ENCODE measurements around the gene GRM4. TPM values are rescaled to one million over a fixed set of nuclear protein-coding genes. Genes with fewer than 3 reads are reported as not detected.
"Not testable (repeated sequence)": the region's sequence is repeated elsewhere in the genome, so short reads cannot be mapped to it uniquely, and the experiment has no call there.

GRM4 gene
- total RNA-seq, result not detected
- long read RNA-seq, result 0 reads

- ATAC-seq (no peak), DNase-seq (ENCODE audit: missing footprints) (no peak)
- intact Hi-C loops (cut with DNase I), result loop anchor here (10.0 kb wide), 1 partner anchor 261 kb away; no protein-coding TSS in a partner anchor
Observed at GRCh38 chr6:34146021-34146782, at the start of gene GRM4. GRM4 (minus strand) TSS chr6:34146087; CDS start chr6:34133496, 12,591 bp downstream.

DNA sequence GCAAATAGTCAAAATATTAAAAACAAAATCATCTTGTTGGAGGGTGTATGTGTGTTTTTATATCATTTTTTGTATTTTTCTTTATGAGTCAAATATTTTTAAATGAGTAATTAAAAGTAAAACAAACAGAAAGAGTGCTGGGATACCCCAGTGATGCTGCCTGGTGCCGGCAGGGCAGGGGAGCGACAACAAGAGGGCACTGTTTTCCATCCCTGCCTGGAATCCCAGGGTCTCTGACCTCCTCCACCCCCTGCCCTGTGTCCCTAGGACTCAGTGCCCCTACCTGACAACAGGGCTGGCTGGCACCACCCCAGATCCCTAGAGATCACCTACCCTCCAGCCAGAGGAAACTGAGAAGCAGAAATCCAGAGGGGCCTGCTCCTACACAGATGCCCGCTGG is 48.9 kb upstream of the GRM4 start:
- no peak for ATAC-seq
- no peak for DNase-seq (ENCODE audit: missing footprints)
- intact Hi-C loops (cut with DNase I), result loop anchor here (10.0 kb wide), 1 partner anchor 410 kb away; no protein-coding TSS in a partner anchor

- intact Hi-C loops (cut with DNase I), result loop anchor here (10.0 kb wide), 1 partner anchor 414 kb away; no protein-coding TSS in a partner anchor
- no peak for ATAC-seq
Observed at GRCh38 chr6:34190504-34191122, 44.7 kb upstream of the GRM4 start.

GRCh38 chr6:34189806-34190503 is 44.1 kb upstream of the GRM4 start:
- intact Hi-C loops (cut with DNase I), result loop anchor here (10.0 kb wide), 1 partner anchor 415 kb away; no protein-coding TSS in a partner anchor
- ATAC-seq, result no peak
- DNase-seq (ENCODE audit: missing footprints), result peak; percentile 74

More at GRCh38 chr6:34190504-34191122, 44.7 kb upstream of the GRM4 start:
- DNase-seq (ENCODE audit: missing footprints), result no peak

DNA sequence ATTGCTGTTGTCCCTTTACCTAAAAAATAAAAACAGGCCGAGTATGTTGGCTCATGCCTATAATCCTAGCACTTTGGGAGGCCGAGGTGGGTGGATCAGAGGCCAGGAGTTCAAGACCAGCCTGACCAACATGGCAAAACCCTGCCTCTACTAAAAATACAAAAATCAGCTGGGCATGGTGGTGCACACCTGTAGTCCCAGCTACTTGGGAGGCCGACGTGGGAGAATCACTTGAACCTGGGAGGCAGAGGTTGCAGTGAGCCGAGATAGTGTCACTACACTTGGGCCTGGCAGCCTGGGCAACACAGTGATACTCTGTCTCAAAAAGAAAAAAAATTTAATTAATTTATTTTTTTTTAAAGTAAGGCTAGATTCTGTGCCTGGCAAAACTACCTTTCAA is 38.8 kb upstream of the GRM4 start:
- ATAC-seq; DNase-seq (ENCODE audit: missing footprints); intact Hi-C loops (cut with DNase I): not testable (repeated sequence)

GRCh38 chr6:34182751-34183531 is 37.1 kb upstream of the GRM4 start:
- ATAC-seq, result no peak
- intact Hi-C loops (cut with DNase I), result no loop called here
- DNase-seq (ENCODE audit: missing footprints), result no peak

- no peak for ATAC-seq
- intact Hi-C loops (cut with DNase I), result no loop called here
Observed at GRCh38 chr6:34181908-34182307, 36.0 kb upstream of the GRM4 start.

GRCh38 chr6:34179106-34179720 is 33.3 kb upstream of the GRM4 start:
- intact Hi-C loops (cut with DNase I), result no loop called here
- DNase-seq (ENCODE audit: missing footprints) (no peak), ATAC-seq (no peak)

More at GRCh38 chr6:34181908-34182307, 36.0 kb upstream of the GRM4 start:
- no peak for DNase-seq (ENCODE audit: missing footprints)

DNA sequence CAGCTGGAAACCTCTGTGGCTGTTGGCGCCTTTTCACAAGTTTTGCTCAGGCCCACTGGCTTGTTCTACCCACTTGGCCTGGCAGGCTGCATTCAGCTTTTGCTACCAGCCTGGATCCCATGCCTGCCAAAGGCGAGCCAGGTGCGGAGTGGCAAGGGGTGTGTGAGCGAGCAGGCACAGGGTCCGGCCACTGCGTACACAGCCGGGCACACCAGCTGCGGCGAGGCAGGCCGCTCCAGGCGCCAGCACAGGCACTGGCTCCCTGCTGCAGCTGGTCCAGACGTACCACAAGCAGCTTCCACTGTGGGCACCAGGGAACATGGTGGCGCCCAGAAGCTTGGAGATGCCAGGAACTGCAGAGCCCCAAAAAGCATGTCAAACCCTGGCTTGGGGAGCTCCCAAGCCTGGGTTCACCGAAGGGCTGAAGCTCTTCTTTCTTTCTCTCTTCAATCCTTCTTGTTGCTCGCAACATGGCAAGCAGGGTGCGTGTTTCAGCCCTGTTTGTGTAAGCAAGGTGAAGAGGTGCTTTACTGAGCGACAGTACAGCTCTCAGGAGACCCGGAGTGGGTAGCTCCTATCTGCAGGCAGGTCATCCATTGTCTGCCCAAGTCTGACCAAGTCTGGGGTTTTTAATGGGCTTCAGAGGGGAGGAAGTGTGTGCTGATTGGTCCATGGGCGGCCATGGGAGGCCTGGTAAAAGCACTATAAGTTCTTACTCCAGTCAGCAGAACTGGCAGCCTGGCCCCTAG is 32.6 kb upstream of the GRM4 start:
- ATAC-seq (no peak), DNase-seq (ENCODE audit: missing footprints) (no peak)
- intact Hi-C loops (cut with DNase I), result no loop called here

GRCh38 chr6:34177181-34177591 is 31.3 kb upstream of the GRM4 start:
- ATAC-seq (no peak), DNase-seq (ENCODE audit: missing footprints) (no peak)
- intact Hi-C loops (cut with DNase I), result no loop called here

- intact Hi-C loops (cut with DNase I), result no loop called here
- DNase-seq (ENCODE audit: missing footprints) (no peak), ATAC-seq (no peak)
Observed at GRCh38 chr6:34176261-34177031, 30.6 kb upstream of the GRM4 start.

- intact Hi-C loops (cut with DNase I), result no loop called here
- DNase-seq (ENCODE audit: missing footprints), result no peak
- ATAC-seq, result peak; percentile 37
Observed at GRCh38 chr6:34174846-34175399, 29.0 kb upstream of the GRM4 start.

GRCh38 chr6:34172961-34173775 is 27.3 kb upstream of the GRM4 start:
- intact Hi-C loops (cut with DNase I), result no loop called here
- no peak for DNase-seq (ENCODE audit: missing footprints)

DNA sequence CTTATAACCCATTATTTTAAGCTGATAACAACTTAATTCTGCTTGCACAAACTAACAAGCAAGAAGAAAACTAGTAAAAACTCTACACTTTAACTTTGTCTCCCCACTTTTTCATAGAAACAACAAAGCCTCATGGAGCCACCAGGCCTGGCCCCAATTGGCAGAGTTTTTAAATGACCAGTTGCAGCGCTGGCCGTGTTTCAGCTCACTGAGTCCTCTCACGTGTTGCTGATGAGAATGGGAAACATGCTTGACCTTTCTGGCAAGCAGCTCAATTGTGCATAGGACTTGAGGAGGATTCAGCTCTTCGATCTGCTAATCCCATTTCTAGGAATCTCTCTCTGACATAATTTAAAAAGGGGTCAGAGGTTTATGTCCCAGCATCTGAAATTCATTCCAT is 24.5 kb upstream of the GRM4 start:
- DNase-seq (ENCODE audit: missing footprints) (no peak), ATAC-seq (no peak)
- intact Hi-C loops (cut with DNase I), result no loop called here

More at GRCh38 chr6:34172961-34173775, 27.3 kb upstream of the GRM4 start:
- no peak for ATAC-seq

DNA sequence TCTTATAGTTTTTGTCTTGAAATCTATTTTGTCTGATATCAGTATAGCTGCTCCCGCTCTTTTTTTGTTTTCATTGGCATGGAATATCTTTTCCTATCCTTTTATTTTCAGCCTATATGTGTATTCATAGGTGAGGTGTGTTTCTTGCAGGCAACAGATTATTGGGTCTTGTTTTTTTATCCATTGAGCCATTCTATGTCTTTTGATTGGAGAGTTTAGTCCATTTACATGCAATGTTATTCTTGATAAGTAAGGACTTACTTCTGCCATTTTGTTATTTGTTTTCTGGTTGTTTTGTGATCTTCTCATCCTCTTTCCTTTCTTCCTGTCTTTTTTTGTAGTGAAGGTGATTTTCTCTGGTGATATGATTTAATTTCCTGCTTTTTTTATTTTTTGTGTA is 24.0 kb upstream of the GRM4 start:
- no peak for DNase-seq (ENCODE audit: missing footprints)
- no peak for ATAC-seq
- intact Hi-C loops (cut with DNase I), result no loop called here

Measured in Right ventricle myocardium inferior (tissue), 1 donor.